GM23248 (cell line): ENCODE data around the gene PTPRE. TPM values are rescaled to one million over a fixed set of nuclear protein-coding genes. Genes with fewer than 3 reads are reported as not detected.

Source experiments
- DNase-seq: peaks from one replicate; pipeline ENCODE4 v3.0.0-alpha.2; 2015
- H2AFZ ChIP-seq: fragments of 200-600 bp; sonication (generic); 2 replicates; pipeline ENCODE4 v1.6.1; 2016; ENCODE audit warnings: antibody characterized with exemption
- H3F3A ChIP-seq: fragments of 200-600 bp; sonication (generic); 2 replicates; pipeline ENCODE4 v1.6.1; 2016; ENCODE audit warnings: mild to moderate bottlenecking, antibody characterized with exemption, mixed run types; ENCODE audit not compliant: insufficient read depth
- H3K27ac ChIP-seq: fragments of 200-600 bp; sonication (generic); 2 replicates; pipeline ENCODE4 v1.5.1; 2016; ENCODE audit warnings: mild to moderate bottlenecking
- H3K27me3 ChIP-seq: fragments of 200-600 bp; sonication (generic); replicated peaks from 2 replicates; pipeline ENCODE4 v1.6.1; 2016; ENCODE audit warnings: mild to moderate bottlenecking; ENCODE audit not compliant: insufficient read depth
- H3K36me3 ChIP-seq: fragments of 200-600 bp; sonication (generic); 2 replicates; pipeline ENCODE4 v1.6.1; 2016; ENCODE audit warnings: low read depth, mild to moderate bottlenecking
- H3K4me1 ChIP-seq: fragments of 200-600 bp; sonication (generic); 2 replicates; pipeline ENCODE4 v1.6.1; 2016; ENCODE audit warnings: mild to moderate bottlenecking; ENCODE audit not compliant: insufficient read depth
- H3K4me2 ChIP-seq: fragments of 200-600 bp; sonication (generic); one replicate; pipeline ENCODE4 v1.6.1; 2016; ENCODE audit warnings: mild to moderate bottlenecking; ENCODE audit not compliant: unreplicated experiment
- H3K4me3 ChIP-seq: fragments of 200-600 bp; sonication (generic); 2 replicates; pipeline ENCODE4 v1.5.1; 2016; ENCODE audit warnings: mild to moderate bottlenecking
- H3K79me2 ChIP-seq: fragments of 200-600 bp; sonication (generic); 2 replicates; pipeline ENCODE4 v1.6.1; 2016; ENCODE audit warnings: mild to moderate bottlenecking; ENCODE audit not compliant: insufficient read depth
- H3K9ac ChIP-seq: fragments of 200-600 bp; sonication (generic); 2 replicates; pipeline ENCODE4 v1.6.1; 2016; ENCODE audit warnings: mild to moderate bottlenecking
- H3K9me2 ChIP-seq: fragments of 200-600 bp; sonication (generic); 2 replicates; pipeline ENCODE4 v1.6.1; 2016; ENCODE audit warnings: mixed run types, mild to moderate bottlenecking, moderate library complexity; ENCODE audit not compliant: insufficient read depth
- H3K9me3 ChIP-seq: fragments of 200-600 bp; sonication (generic); one replicate; pipeline ENCODE4 v1.6.1; 2017; ENCODE audit warnings: low read depth
- H4K20me1 ChIP-seq: fragments of 200-600 bp; sonication (generic); 2 replicates; pipeline ENCODE4 v1.6.0; 2016; ENCODE audit not compliant: insufficient read depth
- EZH2 ChIP-seq: fragments of 200-600 bp; sonication (generic); IDR thresholded peaks from 2 replicates; pipeline ENCODE4 v1.6.1; 2018; ENCODE audit warnings: antibody characterized with exemption, mild to moderate bottlenecking; ENCODE audit not compliant: insufficient read depth, poor library complexity, severe bottlenecking
- EZH2phosphoT487 ChIP-seq: fragments of 200-600 bp; sonication (generic); IDR thresholded peaks from 2 replicates; pipeline ENCODE4 v1.6.1; 2018; ENCODE audit warnings: antibody characterized with exemption, moderate library complexity, mild to moderate bottlenecking, low read depth; ENCODE audit not compliant: insufficient read depth
- WGBS, 2 experiments: methylation state at CpG; one replicate each; pipeline ENCODE4 v1.1.6; 2015 to 2017; ENCODE audit warnings: low lambda C conversion rate in 2 of 2, low coverage in 1 of 2; ENCODE audit errors: missing lambda C conversion rate in 2 of 2; 5-methylcytosine and 5-hydroxymethylcytosine counted together
- in situ Hi-C: fragments of 300-500 bp; cut with MboI; formaldehyde crosslinking; loops from 2 replicates; pipeline ENCODE4 v1.15.0; 2020
- polyA plus RNA-seq: library from polyadenylated mRNA; unstranded; fragments of >200 nt; fragmentation: Nextera tagmentation; extraction: Ambion mirVana; gene quantifications from 2 replicates; pipeline ENCODE4 v1.2.1, GENCODE V29; 2016
- total RNA-seq: library from RNA; depleted of rRNA; stranded (reverse); fragments of >200 nt; shearing (Covaris generic); gene quantifications from 2 replicates; pipeline ENCODE4 v1.2.3, GENCODE V29; 2014

Gene PTPRE
- total and polyA plus RNA-seq, 2 experiments from 2014 or later = 2.7 to 4.7 TPM

GRCh38 chr10:128101901-128102300 is 195.0 kb downstream of the PTPRE start:
- no peak overlapping the region for H3K4me3 ChIP-seq
- no peak overlapping the region for H3K4me2 ChIP-seq
- no peaks in the 10 kb centered on the region; the same call in 1 of the 2 replicates for H3K36me3 ChIP-seq
- no peaks in the 10 kb centered on the region for H3K4me1 ChIP-seq
- no peaks in the 10 kb centered on the region for H4K20me1 ChIP-seq
- no peak overlapping the region for H2AFZ ChIP-seq
- no peaks in the 10 kb centered on the region for H3F3A ChIP-seq
- no peak overlapping the region for H3K9ac ChIP-seq
- TF ChIP-seq EZH2 (no peak), EZH2phosphoT487 (no peak)
- in situ Hi-C loops = no loop called here
- H3K79me2 ChIP-seq = no peaks in the 10 kb centered on the region
- no peaks in the 10 kb centered on the region for H3K27me3 ChIP-seq
- no peak for DNase-seq
- H3K9me2 ChIP-seq = no peaks in the 10 kb centered on the region
- 93 to 100% methylated on average over 1 of the region's 1 CpG for WGBS, 2 experiments
- H3K27ac ChIP-seq = no peak overlapping the region
- no peaks in the 10 kb centered on the region for H3K9me3 ChIP-seq

- Histone ChIP-seq H3K4me3 (no peak overlapping the region), H3K79me2 (no peaks in the 10 kb centered on the region), H3K27ac (no peak overlapping the region), H2AFZ (no peak overlapping the region), H3F3A (no peaks in the 10 kb centered on the region), H3K4me1 (no peaks in the 10 kb centered on the region), H3K27me3 (no peaks in the 10 kb centered on the region), H4K20me1 (no peaks in the 10 kb centered on the region), H3K9me3 (no peaks in the 10 kb centered on the region), H3K36me3 (no peaks in the 10 kb centered on the region; the same call in 1 of the 2 replicates), H3K4me2 (no peak overlapping the region), H3K9me2 (no peaks in the 10 kb centered on the region), H3K9ac (no peak overlapping the region)
- in situ Hi-C loops = no loop called here
- DNase-seq = no peak
- TF ChIP-seq EZH2 = no peak
- TF ChIP-seq EZH2phosphoT487 = no peak
- 93 to 95% methylated on average over 19 of the region's 19 CpGs for WGBS, 2 experiments
Observed at GRCh38 chr10:128102480-128103228, 195.8 kb downstream of the PTPRE start.

GRCh38 chr10:128103229-128103714 is 196.4 kb downstream of the PTPRE start:
- no peaks in the 10 kb centered on the region for H3K79me2 ChIP-seq
- no peaks in the 10 kb centered on the region for H3K9me3 ChIP-seq
- WGBS, 2 experiments = 88 to 91% methylated on average over 8 of the region's 8 CpGs
- no peak overlapping the region for H3K27ac ChIP-seq
- no peak for TF ChIP-seq EZH2
- no peak for TF ChIP-seq EZH2phosphoT487
- no peaks in the 10 kb centered on the region for H3K4me1 ChIP-seq
- no peaks in the 10 kb centered on the region; the same call in 1 of the 2 replicates for H3K36me3 ChIP-seq
- H4K20me1 ChIP-seq = no peaks in the 10 kb centered on the region
- in situ Hi-C loops = no loop called here
- no peak overlapping the region for H3K4me3 ChIP-seq
- H3K4me2 ChIP-seq = no peak overlapping the region
- H3K9ac ChIP-seq = no peak overlapping the region
- H3K27me3 ChIP-seq = no peaks in the 10 kb centered on the region
- H2AFZ ChIP-seq = no peak overlapping the region
- H3K9me2 ChIP-seq = no peaks in the 10 kb centered on the region
- H3F3A ChIP-seq = no peaks in the 10 kb centered on the region
- no peak for DNase-seq

GRCh38 chr10:128105383-128105782 is 198.5 kb downstream of the PTPRE start:
- Histone ChIP-seq H3K36me3 (no peaks in the 10 kb centered on the region; the same call in 1 of the 2 replicates), H3K27me3 (no peaks in the 10 kb centered on the region), H3K4me2 (no peak overlapping the region), H3K4me1 (no peaks in the 10 kb centered on the region), H3K9me2 (no peaks in the 10 kb centered on the region), H3K4me3 (no peak overlapping the region), H3K79me2 (no peaks in the 10 kb centered on the region), H3F3A (no peaks in the 10 kb centered on the region), H4K20me1 (no peaks in the 10 kb centered on the region), H3K27ac (no peak overlapping the region), H2AFZ (no peak overlapping the region), H3K9ac (no peak overlapping the region), H3K9me3 (no peaks in the 10 kb centered on the region)
- in situ Hi-C loops = no loop called here
- 100% methylated on average over 4 of the region's 4 CpGs for WGBS, 2 experiments
- DNase-seq = no peak
- TF ChIP-seq EZH2 (no peak), EZH2phosphoT487 (no peak)
